K562 treated with DMSO at 1 percent for 48 hours (cell line): ENCODE results near the gene MANBA. TPM values are rescaled to one million over a fixed set of nuclear protein-coding genes. Genes with fewer than 3 reads are reported as not detected.

Source experiments
- total RNA-seq: library from RNA; unstranded; fragments of 300-600 nt; gene quantifications from 2 replicates; pipeline ENCODE4 v1.2.3, GENCODE V29; 2022; ENCODE audit warnings: low replicate concordance; ENCODE audit errors: extremely low read depth

The MANBA gene
- total RNA-seq: not detected in 2 replicates

DNA sequence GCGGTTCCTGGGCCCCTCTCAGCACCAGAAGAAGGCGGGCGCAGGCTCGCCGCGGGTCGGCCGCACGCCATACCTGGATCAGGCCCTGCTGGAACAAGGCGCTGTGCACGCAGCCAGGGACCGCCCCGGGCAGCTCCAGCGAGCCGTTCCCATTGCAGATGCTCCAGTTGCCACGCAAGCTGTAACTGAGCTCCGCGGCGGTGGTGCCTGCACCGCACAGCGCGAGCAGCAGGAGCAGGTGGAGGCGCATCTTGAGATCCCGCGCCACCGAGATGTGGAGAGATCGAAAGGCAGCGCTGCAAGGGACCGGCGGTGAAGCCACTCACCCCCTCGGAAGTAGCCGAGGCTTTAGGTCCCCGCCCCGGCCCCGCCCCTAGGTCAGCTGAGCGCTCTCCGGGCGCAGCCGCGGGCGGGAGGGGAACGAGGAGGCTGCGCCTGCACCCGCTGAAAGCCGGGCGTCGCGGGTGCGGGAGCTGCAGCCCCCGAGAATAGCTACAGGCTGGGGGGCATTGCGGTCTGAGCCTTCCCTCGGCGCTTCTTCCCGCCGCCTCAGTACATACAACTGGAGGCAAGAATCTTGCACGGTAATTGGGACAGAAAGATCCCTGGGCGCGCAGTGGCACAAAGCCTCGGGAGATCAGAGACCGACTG lies at the start of gene MANBA:
MANBA (minus strand) TSS at position 324 of the 651 bp plus-strand sequence; CDS start at position 250, 74 bp downstream.

Other genes starting within 250 kb of the MANBA start
- gene UBE2D3, start 66.6 kb upstream of the MANBA start, total RNA-seq: not detected in 2 replicates
- not detected in 2 replicates for gene CISD2, start 108.0 kb upstream of the MANBA start, total RNA-seq